ENCODE measurements around the gene ZBTB7B. TPM values are rescaled to one million over a fixed set of nuclear protein-coding genes. Genes with fewer than 3 reads are reported as not detected.

Gene ZBTB7B
- total RNA-seq, 1 experiment from 2014 or later: 38.3 TPM

GRCh38 chr1:155029513-155030242 lies 27.1 kb downstream of the ZBTB7B start:
- H3K4me1 Mint-ChIP-seq: peaks cover 0 to 14% of the 10 kb centered on the region in 2 experiments; a peak in 2 of 4 replicates
- H3K4me3 Mint-ChIP-seq: no peak overlapping the region; a peak in 1 of 5 replicates
- no CpG with 5 or more reads among the region's 16 CpGs for WGBS (ENCODE audit: extremely low coverage, insufficient read length, low lambda C conversion rate)

More at GRCh38 chr1:155029513-155030242, 27.1 kb downstream of the ZBTB7B start:
- Histone ChIP-seq H3K4ac (ENCODE audit: low read depth, low read length) (no peak overlapping the region), H3K79me2 (ENCODE audit: insufficient read depth, low read length) (no peaks in the 10 kb centered on the region), H2BK20ac (ENCODE audit: low read depth, low read length, poor library complexity, severe bottlenecking) (no peak overlapping the region), H3K9ac (ENCODE audit: extremely low read depth, insufficient read length, low read length) (no peak overlapping the region), H4K5ac (ENCODE audit: insufficient read length, low read depth, low read length) (no peak overlapping the region), H3K23ac (ENCODE audit: insufficient read length, low read depth, low read length) (no peak overlapping the region), H2BK15ac (ENCODE audit: low read depth, low read length) (no peak overlapping the region), H3K9me3 (ENCODE audit: control insufficient read depth, low read depth, low read length) (no peaks in the 10 kb centered on the region), H3K4me2 (ENCODE audit: insufficient read depth, insufficient read length, low read length) (no peak overlapping the region), H3K18ac (ENCODE audit: insufficient read length, low read depth, low read length) (no peak overlapping the region), H4K91ac (ENCODE audit: insufficient read length, low read depth, low read length) (no peak overlapping the region), H2AFZ (ENCODE audit: low read length) (no peak overlapping the region), H3T11ph (ENCODE audit: low read length) (no peak overlapping the region), H3K4me1 (ENCODE audit: insufficient read depth, low read length) (no peaks in the 10 kb centered on the region), H4K8ac (replicated peaks; ENCODE audit: insufficient read length, low read depth, low read length) (no peak overlapping the region), H3K23me2 (ENCODE audit: insufficient read length, low read depth, low read length, poor library complexity, severe bottlenecking) (no peaks in the 10 kb centered on the region), H3K27ac (ENCODE audit: insufficient read length, low read depth, low read length) (no peak overlapping the region), H4K20me1 (ENCODE audit: control insufficient read depth, insufficient read depth, insufficient read length) (no peaks in the 10 kb centered on the region), H3K79me1 (ENCODE audit: insufficient read depth, low read depth, low read length, poor library complexity, severe bottlenecking) (no peaks in the 10 kb centered on the region), H3K56ac (ENCODE audit: insufficient read length, low read depth, low read length) (no peak overlapping the region), H2AK5ac (ENCODE audit: insufficient read length, low read length) (no peak overlapping the region), H3K14ac (ENCODE audit: insufficient read depth, low read length) (no peak overlapping the region), H2BK12ac (ENCODE audit: insufficient read length, low read depth, low read length) (no peak overlapping the region), H2BK5ac (ENCODE audit: insufficient read length, low read length) (no peak overlapping the region), H3K27me3 (ENCODE audit: insufficient read depth, low read length) (no peaks in the 10 kb centered on the region), H2BK120ac (ENCODE audit: low read depth, low read length, poor library complexity, severe bottlenecking) (no peak overlapping the region)
- Mint-ChIP-seq H3K9me3 (no peaks in the 10 kb centered on the region), H3K27ac (no peak overlapping the region), H3K27me3 (ENCODE audit: low read depth) (peaks cover 21% of the 10 kb centered on the region), H3K36me3 (ENCODE audit: insufficient read depth in 1 of 3, low read depth in 3 of 3) (no peaks in the 10 kb centered on the region)
- TF ChIP-seq, protein P1, sequence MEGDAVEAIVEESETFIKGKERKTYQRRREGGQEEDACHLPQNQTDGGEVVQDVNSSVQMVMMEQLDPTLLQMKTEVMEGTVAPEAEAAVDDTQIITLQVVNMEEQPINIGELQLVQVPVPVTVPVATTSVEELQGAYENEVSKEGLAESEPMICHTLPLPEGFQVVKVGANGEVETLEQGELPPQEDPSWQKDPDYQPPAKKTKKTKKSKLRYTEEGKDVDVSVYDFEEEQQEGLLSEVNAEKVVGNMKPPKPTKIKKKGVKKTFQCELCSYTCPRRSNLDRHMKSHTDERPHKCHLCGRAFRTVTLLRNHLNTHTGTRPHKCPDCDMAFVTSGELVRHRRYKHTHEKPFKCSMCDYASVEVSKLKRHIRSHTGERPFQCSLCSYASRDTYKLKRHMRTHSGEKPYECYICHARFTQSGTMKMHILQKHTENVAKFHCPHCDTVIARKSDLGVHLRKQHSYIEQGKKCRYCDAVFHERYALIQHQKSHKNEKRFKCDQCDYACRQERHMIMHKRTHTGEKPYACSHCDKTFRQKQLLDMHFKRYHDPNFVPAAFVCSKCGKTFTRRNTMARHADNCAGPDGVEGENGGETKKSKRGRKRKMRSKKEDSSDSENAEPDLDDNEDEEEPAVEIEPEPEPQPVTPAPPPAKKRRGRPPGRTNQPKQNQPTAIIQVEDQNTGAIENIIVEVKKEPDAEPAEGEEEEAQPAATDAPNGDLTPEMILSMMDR (conservative IDR thresholded peaks at IDR 0.05): no peak
- no peak for DNase-seq
